GM13976 (cell line): ENCODE data around the gene AIMP1.
A peak's percentile ranks its signal among the peaks of the same experiment; 100 is the strongest.

Experiments used
- DNase-seq: peaks from one replicate; pipeline ENCODE4 v3.0.0; 2012; ENCODE audit warnings: low spot score
- in situ Hi-C: fragments of 300-500 bp; cut with MboI; formaldehyde crosslinking; loops from one replicate; pipeline ENCODE4 v1.12.0; 2022; ENCODE audit warnings: low sequenced_read_pairs, mixed read lengths, inconsistent platforms; ENCODE audit not compliant: unreplicated experiment
- TF ChIP-seq, protein P1 (sequence below): IDR thresholded peaks from 2 replicates; pipeline ENCODE4 v1.5.1; 2012; ENCODE audit warnings: borderline replicate concordance, mild to moderate bottlenecking; ENCODE audit not compliant: insufficient read depth; ENCODE audit errors: extremely low read depth, missing control alignments, control extremely low read depth

AIMP1 gene

DNA sequence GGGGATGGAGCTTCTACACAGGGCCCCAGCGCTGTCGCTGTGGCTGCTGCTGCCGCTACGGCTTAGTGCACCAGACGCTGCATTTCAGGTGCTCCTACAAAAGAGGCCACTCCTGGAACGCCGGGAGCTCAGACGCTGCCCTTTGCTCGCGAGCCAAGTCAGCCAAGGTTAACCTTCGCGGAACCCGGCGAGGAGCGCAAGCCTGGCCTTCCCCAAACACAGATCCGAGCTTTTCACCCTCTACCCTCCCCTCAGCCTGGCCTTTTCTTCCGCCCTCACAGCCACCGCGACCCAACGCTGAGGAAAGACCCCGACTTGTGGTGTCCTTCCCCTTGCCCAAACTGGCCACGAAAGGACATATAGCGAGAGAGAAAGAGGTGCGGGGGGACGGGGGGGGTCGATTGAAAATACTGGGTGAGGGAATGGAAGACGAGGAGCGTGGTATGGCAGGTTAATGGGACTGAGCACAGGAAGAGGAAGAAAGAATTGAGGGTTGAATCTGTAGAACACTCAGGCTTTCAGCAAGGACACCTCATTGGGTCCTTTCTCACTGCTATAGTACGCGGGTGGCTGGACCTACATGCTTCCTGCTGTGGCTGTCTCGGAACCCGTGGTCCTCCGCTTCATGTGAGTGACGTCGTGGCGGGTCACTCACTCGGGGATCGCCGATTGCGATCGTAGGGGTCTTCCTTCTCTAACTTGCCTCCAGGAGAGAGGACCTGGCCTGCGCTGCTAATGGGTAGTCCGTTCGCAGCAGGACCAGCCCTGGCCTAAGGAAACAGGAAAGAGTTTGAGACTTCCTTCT, at the start of gene AIMP1, which contains the start of gene TBCK:
AIMP1 (plus strand) TSS at position 583 of the 805 bp plus-strand sequence. CDS start 8,460 bp downstream, outside the sequence.
TBCK (minus strand) TSS at position 242 of the 805 bp plus-strand sequence. CDS start 7,249 bp downstream, outside the sequence.
- peak; percentile 79 for DNase-seq
- in situ Hi-C loops: no loop called here
- TF ChIP-seq, protein P1, sequence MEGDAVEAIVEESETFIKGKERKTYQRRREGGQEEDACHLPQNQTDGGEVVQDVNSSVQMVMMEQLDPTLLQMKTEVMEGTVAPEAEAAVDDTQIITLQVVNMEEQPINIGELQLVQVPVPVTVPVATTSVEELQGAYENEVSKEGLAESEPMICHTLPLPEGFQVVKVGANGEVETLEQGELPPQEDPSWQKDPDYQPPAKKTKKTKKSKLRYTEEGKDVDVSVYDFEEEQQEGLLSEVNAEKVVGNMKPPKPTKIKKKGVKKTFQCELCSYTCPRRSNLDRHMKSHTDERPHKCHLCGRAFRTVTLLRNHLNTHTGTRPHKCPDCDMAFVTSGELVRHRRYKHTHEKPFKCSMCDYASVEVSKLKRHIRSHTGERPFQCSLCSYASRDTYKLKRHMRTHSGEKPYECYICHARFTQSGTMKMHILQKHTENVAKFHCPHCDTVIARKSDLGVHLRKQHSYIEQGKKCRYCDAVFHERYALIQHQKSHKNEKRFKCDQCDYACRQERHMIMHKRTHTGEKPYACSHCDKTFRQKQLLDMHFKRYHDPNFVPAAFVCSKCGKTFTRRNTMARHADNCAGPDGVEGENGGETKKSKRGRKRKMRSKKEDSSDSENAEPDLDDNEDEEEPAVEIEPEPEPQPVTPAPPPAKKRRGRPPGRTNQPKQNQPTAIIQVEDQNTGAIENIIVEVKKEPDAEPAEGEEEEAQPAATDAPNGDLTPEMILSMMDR: no peak

DNA sequence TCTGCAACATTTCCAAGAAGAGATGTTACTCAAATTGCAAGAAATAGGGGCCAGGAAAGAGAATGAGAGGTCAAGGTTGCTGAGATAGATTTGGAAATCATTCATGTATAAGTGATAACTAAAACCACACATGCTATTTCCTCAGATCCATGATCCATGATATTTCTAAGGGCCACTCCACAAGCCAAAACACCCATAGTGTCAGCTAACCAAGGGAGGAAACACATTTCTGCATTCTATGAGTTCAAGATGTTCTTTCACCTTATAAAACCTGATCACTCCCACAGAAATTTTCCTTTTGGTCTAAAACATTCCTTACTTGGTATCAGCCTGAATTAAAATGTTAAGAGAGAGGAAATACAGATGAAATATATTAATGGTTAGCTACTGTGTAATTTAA, 47.6 kb upstream of the AIMP1 start:
- no peak for DNase-seq
- in situ Hi-C loops: no loop called here
- TF ChIP-seq, protein P1: no peak

GRCh38 chr4:106269711-106270110, 46.6 kb upstream of the AIMP1 start:
- TF ChIP-seq, protein P1: no peak
- no peak for DNase-seq
- in situ Hi-C loops: no loop called here

DNA sequence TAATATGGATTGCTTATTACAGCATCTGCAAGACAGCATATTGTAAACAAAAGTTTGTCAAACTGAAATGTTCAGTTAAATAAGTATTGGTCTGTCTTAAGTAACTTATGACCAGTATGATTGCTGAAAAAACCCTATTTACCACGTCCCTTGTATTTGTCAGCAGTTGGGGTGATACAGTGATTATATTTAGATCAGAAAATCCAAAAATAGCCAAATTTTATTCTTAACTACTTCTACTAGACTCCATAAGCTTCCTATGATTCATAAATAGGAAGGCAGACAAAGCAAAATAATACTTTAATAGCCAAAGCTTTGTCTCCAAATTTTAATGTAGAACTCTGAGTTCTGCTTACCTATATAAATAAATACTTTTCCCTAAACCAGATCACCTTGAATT, 45.6 kb upstream of the AIMP1 start:
- TF ChIP-seq, protein P1: no peak
- DNase-seq: no peak
- in situ Hi-C loops: no loop called here

- TF ChIP-seq, protein P1: no peak
- no peak for DNase-seq
- in situ Hi-C loops: no loop called here
Measured at GRCh38 chr4:106273831-106274230, 42.5 kb upstream of the AIMP1 start.

DNA sequence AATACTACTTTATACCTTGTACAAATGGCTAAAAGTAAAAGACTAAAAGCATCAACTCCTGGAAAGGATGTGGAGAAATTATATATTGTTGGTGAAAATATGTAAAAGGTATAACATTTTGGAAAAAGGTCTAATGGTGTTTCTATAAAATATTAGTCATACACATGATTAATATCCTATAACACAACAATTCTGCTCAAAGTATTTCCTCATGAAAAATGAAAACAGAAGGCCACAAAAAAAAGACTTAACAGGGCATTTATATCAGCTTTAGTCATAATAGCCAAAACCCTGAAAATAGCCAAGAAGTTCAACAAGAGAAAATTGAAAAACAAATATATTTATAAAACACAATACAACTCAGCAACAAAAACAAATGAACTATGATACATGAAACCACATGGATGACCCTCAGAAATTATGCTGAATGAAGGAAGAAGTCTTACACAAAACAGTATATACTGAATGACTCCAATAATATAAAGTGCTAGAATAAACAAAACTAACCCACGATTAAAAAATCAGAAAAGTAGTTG, 39.1 kb upstream of the AIMP1 start:
- in situ Hi-C loops: no loop called here
- no peak for DNase-seq
- TF ChIP-seq, protein P1: no peak
